Measurements from ENCODE around the gene PPP1R3G.
A peak's percentile ranks its signal among the peaks of the same experiment; 100 is the strongest.
"Not testable (repeated sequence)": the region's sequence is repeated elsewhere in the genome, so short reads cannot be mapped to it uniquely, and the experiment has no call there.

The PPP1R3G gene

GRCh38 chr6:5084781-5085647, at the start of gene PPP1R3G:
PPP1R3G (plus strand) TSS chr6:5085341; CDS start chr6:5085486, 145 bp downstream.
- peak; percentile 18 for DNase-seq

GRCh38 chr6:5036269-5036668, 48.9 kb upstream of the PPP1R3G start:
- peak; percentile 42 for DNase-seq

- DNase-seq = no peak
Observed at GRCh38 chr6:5041955-5042354, 43.2 kb upstream of the PPP1R3G start.

DNA sequence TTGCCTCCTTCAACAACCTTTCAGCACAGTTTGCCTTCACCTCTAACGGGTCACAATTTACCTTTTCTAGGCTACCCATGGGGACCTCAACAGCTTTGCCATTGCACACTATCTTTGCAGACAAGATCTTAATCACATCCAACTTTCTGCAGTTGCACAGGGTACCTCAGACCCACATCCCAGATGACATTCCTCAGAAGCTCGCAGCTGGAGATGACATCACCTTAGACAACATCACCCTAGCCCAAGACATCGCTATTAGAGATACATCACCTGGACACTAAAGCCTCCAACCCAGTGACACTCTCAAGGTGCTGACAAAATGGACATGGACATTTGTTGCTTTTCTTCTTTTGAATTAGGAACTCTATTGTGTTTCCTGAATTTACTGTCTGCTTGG, 42.7 kb upstream of the PPP1R3G start:
- no peak for DNase-seq

DNA sequence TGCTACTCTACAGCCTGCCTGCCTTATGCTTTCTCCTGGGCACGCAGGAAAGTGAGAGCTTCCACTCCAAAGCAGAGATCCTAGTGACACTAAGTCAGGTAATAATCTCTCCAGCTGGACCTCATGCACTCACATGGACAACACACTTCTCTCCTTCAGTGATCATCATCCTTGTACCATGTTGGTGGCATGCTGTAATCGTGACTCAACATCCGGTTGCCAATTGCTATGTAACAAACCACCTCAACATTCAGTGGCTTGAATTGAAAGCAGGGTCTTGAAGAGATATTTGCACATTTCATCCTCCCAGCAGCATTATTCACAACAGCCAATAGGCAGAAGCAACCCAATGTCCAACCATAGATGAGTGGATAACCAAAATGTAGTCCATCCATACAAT, 40.3 kb upstream of the PPP1R3G start:
- no peak for DNase-seq

GRCh38 chr6:5045416-5045815, 39.7 kb upstream of the PPP1R3G start:
- DNase-seq = no peak

- no peak for DNase-seq
Observed at GRCh38 chr6:5046430-5046829, 38.7 kb upstream of the PPP1R3G start.

- no peak for DNase-seq
Observed at GRCh38 chr6:5050009-5050408, 35.1 kb upstream of the PPP1R3G start.

DNA sequence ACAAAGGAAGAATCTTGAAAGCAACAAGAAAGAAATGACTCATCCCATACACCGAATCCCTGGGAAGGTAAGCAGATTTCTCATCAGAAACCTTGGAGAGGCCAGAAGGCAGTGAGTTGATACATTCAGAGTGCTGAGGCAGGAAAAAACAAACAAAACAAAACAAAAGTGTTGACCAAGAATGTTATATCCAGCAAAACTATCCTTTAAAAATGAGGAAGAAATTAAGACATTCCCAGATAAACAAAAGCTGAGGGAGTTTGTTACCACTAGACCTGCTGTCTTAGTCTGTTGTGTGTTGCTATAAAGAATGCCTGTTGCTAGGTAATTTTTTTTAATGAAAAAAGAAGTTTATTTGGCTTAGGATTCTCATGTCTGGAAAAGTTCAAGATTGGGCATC, 33.7 kb upstream of the PPP1R3G start:
- DNase-seq = no peak

GRCh38 chr6:5053038-5053437, 32.1 kb upstream of the PPP1R3G start:
- no peak for DNase-seq

GRCh38 chr6:5053864-5054244, 31.3 kb upstream of the PPP1R3G start:
- DNase-seq = peak; percentile 11

- DNase-seq = no peak
Observed at GRCh38 chr6:5054245-5054873, 30.8 kb upstream of the PPP1R3G start.

DNA sequence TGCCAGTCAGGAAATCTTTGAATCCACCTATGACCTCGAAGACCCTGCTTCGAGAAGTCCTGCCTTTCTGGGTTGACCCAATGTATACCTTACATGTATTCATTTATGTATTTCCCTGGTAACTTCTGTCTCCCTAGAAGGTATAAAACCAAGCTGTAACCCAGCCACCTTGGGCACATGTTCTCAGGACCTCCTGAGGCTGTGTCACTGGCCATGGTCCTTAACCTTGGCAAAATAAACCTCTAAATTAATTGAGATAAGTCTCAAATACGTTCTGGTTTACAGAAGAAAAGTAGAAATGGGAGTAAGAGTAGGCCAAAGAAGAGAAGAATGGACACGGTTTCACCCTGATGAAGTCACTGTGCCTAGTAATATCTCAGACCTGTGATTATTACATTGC, 30.0 kb upstream of the PPP1R3G start:
- DNase-seq = no peak

DNA sequence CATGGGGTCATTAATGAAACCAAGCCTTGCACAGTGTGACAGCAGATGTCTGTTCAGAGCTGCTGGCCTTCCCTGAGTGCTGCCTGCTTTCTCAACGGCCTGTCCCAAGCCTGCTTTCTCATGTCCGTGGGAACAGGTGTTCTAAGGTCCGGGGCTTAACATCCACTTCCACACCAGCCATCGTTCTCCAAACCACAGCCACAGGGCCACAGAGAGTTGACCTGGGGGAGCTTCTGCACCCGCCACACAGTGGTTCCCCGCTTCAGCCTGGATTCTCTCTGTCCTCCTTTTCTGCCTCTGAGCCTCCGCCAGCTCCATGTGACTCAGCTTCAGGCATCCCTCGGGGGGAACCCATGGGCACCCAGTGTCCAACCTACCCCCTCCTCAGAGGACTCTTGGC, 26.9 kb upstream of the PPP1R3G start:
- no peak for DNase-seq

- no peak for DNase-seq
Observed at GRCh38 chr6:5059036-5059896, 25.9 kb upstream of the PPP1R3G start.

GRCh38 chr6:5060439-5060838, 24.7 kb upstream of the PPP1R3G start:
- not testable (repeated sequence) for DNase-seq

DNA sequence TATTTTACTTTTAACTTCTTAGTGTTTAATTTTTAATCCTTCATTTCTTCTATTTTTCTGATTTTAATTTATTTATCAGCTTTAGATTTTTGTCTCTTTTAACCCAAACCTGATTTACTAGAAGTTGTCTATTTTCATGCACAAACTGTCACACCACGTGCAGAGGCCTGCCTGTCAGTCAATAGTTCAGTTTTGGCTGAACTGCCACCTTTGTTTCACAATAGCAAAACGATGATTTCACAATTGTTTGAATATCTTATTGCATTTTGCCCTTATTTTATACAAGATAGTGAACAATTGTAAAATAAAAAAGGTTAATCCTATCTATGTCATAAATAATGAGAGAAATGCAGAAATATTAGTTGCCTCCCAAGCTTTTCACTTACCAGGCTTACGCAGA, 24.0 kb upstream of the PPP1R3G start:
- DNase-seq = no peak

- DNase-seq = no peak
Observed at GRCh38 chr6:5063617-5064016, 21.5 kb upstream of the PPP1R3G start.

- DNase-seq = no peak
Observed at GRCh38 chr6:5066456-5067093, 18.6 kb upstream of the PPP1R3G start.

DNA sequence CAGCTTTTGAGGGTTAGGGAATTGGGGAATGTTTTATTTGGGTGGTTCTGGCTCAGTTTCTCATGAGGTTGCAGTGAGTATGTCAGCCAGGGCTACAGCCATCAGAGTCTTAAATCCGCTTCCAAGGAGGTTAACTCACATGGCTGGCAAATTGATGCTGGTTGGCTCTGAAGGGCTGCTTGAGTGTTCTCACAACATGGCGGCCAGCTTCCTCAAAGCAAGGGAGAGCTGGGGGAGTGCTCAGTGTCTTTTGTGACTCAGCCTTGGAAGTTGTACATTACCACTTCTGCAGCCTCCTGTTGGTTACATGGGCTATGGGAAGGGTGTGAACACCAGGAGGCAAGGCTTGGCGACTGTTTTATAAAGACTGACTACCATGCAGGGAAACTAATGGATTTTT, 17.8 kb upstream of the PPP1R3G start:
- no peak for DNase-seq

DNA sequence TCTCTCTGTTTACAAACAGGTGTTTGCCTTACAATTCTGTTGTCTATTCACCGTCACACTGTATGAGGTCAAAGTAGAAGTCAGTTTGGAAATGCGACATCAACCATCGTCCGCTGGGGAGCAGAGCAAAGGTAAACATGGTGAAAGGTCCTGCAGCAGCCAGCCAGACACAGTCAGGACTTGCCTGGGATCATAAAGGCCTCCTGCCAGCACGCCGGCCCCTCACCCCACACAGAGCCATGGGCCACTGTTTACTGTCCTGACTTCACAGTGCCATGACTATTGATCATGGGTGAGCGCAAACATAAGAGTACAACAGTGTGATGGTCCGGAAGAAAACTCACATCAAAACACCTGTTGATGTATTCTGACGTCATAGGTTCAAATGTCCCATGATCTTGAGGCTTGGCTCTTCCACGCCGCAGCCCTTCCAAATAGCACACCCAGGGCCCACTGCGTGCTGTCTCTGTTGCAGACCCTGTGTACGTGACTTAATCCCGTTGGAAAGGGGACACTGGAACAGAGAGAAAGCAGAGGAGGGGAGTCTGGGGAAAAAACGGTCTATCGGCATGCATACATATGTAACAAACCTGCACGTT, 16.9 kb upstream of the PPP1R3G start:
- DNase-seq = no peak

GRCh38 chr6:5071216-5071615, 13.9 kb upstream of the PPP1R3G start:
- no peak for DNase-seq

DNA sequence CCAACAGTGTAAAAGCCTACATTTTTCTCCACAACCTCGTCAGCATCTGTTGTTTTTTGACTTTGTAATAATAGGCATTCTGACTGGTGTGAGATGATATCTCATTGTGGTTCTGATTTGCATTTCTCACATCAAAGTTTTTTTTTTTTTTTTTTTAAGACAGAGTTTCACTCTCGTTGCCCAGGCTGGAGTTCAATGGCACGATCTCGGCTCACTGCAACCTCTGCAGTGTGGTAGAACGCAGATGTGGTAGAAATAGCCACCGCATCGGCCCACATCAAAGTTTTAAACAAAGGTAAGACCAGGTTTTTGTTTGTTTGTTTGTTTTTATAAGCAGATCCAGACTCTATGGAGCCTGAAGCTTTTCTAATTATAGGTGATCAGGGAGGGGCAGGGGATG, 12.7 kb upstream of the PPP1R3G start:
- no peak for DNase-seq
